Measurements from ENCODE around the gene TBL1X. TPM values are rescaled to one million over a fixed set of nuclear protein-coding genes. Genes with fewer than 3 reads are reported as not detected.

Gene TBL1X
- total RNA-seq, 1 experiment from 2014 or later = 31.9 TPM

GRCh38 chrX:9730078-9730477 lies 265.2 kb downstream of the TBL1X start:
- H3K36me3 ChIP-seq (ENCODE audit: low read depth, low read length) = no peaks in the 10 kb centered on the region
- ATAC-seq = no peak
- BruUV-seq (replicated peaks) = no TSS peak
- no peaks in the 10 kb centered on the region for H3K27me3 ChIP-seq (ENCODE audit: low read length)
- no peak for TF ChIP-seq EZH2 (IDR thresholded peaks at IDR 0.05; ENCODE audit: low read length, unreplicated experiment)
- no peak for TF ChIP-seq CTCF (conservative IDR thresholded peaks at IDR 0.05; ENCODE audit: low read depth, low read length)
- no peak for TF ChIP-seq EZH2phosphoT487 (IDR thresholded peaks at IDR 0.05; ENCODE audit: borderline replicate concordance, low read length)
- H2AFZ ChIP-seq (ENCODE audit: low read length) = no peak overlapping the region
- no peak overlapping the region for H3K4me3 ChIP-seq (ENCODE audit: low read length)
- H3K79me2 ChIP-seq (ENCODE audit: low read length) = no peaks in the 10 kb centered on the region
- no peak overlapping the region for H3K9ac ChIP-seq (ENCODE audit: low read length)
- ChIA-PET CTCF (no interaction called here), POLR2A (ENCODE audit: unreplicated experiment) (no interaction called here)
- H3K4me1 ChIP-seq (ENCODE audit: insufficient read depth, low read length) = no peaks in the 10 kb centered on the region
- H4K20me1 ChIP-seq (ENCODE audit: low read length) = no peaks in the 10 kb centered on the region
- intact Hi-C loops (cut with micrococcal nuclease) = no loop called here
- no peak overlapping the region for H3K4me2 ChIP-seq (ENCODE audit: low read length)
- no peaks in the 10 kb centered on the region for H3K9me3 ChIP-seq (ENCODE audit: low read length)
- H3F3A ChIP-seq (ENCODE audit: low read length, unreplicated experiment) = no peaks in the 10 kb centered on the region
- no peak overlapping the region for H3K27ac ChIP-seq (ENCODE audit: low read length)
- no peak for DNase-seq
- H3K9me2 ChIP-seq (replicated peaks; ENCODE audit: low read length) = no peaks in the 10 kb centered on the region

GRCh38 chrX:9730752-9731151 lies 265.9 kb downstream of the TBL1X start:
- Histone ChIP-seq H3K4me3 (ENCODE audit: low read length) (no peak overlapping the region), H3K27me3 (ENCODE audit: low read length) (no peaks in the 10 kb centered on the region), H3K9me3 (ENCODE audit: low read length) (no peaks in the 10 kb centered on the region), H3K27ac (ENCODE audit: low read length) (no peak overlapping the region), H3K4me2 (ENCODE audit: low read length) (no peak overlapping the region), H3K4me1 (ENCODE audit: insufficient read depth, low read length) (no peaks in the 10 kb centered on the region), H4K20me1 (ENCODE audit: low read length) (no peaks in the 10 kb centered on the region), H3K36me3 (ENCODE audit: low read depth, low read length) (no peaks in the 10 kb centered on the region), H3F3A (ENCODE audit: low read length, unreplicated experiment) (no peaks in the 10 kb centered on the region), H3K79me2 (ENCODE audit: low read length) (no peaks in the 10 kb centered on the region), H3K9me2 (replicated peaks; ENCODE audit: low read length) (no peaks in the 10 kb centered on the region), H2AFZ (ENCODE audit: low read length) (no peak overlapping the region), H3K9ac (ENCODE audit: low read length) (no peak overlapping the region)
- TF ChIP-seq CTCF (conservative IDR thresholded peaks at IDR 0.05; ENCODE audit: low read depth, low read length) (no peak), EZH2 (IDR thresholded peaks at IDR 0.05; ENCODE audit: low read length, unreplicated experiment) (no peak), EZH2phosphoT487 (IDR thresholded peaks at IDR 0.05; ENCODE audit: borderline replicate concordance, low read length) (no peak)
- DNase-seq (no peak), ATAC-seq (no peak)
- BruUV-seq (replicated peaks) = no TSS peak
- intact Hi-C loops (cut with micrococcal nuclease) = no loop called here
- ChIA-PET CTCF (no interaction called here), POLR2A (ENCODE audit: unreplicated experiment) (no interaction called here)

- BruUV-seq (replicated peaks) = no TSS peak
- H3K9me3 ChIP-seq (ENCODE audit: low read length) = no peaks in the 10 kb centered on the region
- no peaks in the 10 kb centered on the region for H3K27me3 ChIP-seq (ENCODE audit: low read length)
- TF ChIP-seq CTCF (conservative IDR thresholded peaks at IDR 0.05; ENCODE audit: low read depth, low read length) (no peak), EZH2phosphoT487 (IDR thresholded peaks at IDR 0.05; ENCODE audit: borderline replicate concordance, low read length) (no peak), EZH2 (IDR thresholded peaks at IDR 0.05; ENCODE audit: low read length, unreplicated experiment) (no peak)
- H3K79me2 ChIP-seq (ENCODE audit: low read length) = no peaks in the 10 kb centered on the region
- H4K20me1 ChIP-seq (ENCODE audit: low read length) = no peaks in the 10 kb centered on the region
- no peaks in the 10 kb centered on the region for H3K36me3 ChIP-seq (ENCODE audit: low read depth, low read length)
- POLR2A ChIA-PET (ENCODE audit: unreplicated experiment) = no interaction called here
- ATAC-seq = no peak
- H3K4me3 ChIP-seq (ENCODE audit: low read length) = no peak overlapping the region
- H3K4me2 ChIP-seq (ENCODE audit: low read length) = no peak overlapping the region
- H2AFZ ChIP-seq (ENCODE audit: low read length) = no peak overlapping the region
- no peak overlapping the region for H3K27ac ChIP-seq (ENCODE audit: low read length)
- no peaks in the 10 kb centered on the region for H3K4me1 ChIP-seq (ENCODE audit: insufficient read depth, low read length)
- DNase-seq = no peak
- no peaks in the 10 kb centered on the region for H3F3A ChIP-seq (ENCODE audit: low read length, unreplicated experiment)
- H3K9me2 ChIP-seq (replicated peaks; ENCODE audit: low read length) = no peaks in the 10 kb centered on the region
- intact Hi-C loops (cut with micrococcal nuclease) = no loop called here
- H3K9ac ChIP-seq (ENCODE audit: low read length) = no peak overlapping the region
- CTCF ChIA-PET = no interaction called here
Measured at GRCh38 chrX:9737363-9737762, 272.5 kb downstream of the TBL1X start.
